Peyer's patch (tissue), 4 donors: ENCODE results near the gene ATP11A. TPM values are rescaled to one million over a fixed set of nuclear protein-coding genes. Genes with fewer than 3 reads are reported as not detected.

Experiments used
- DNase-seq, 3 donors: peaks; one replicate each; pipeline ENCODE4 v3.0.0-alpha.2; 2017 to 2019
- H3K27ac ChIP-seq, 4 donors: fragments of 200-600 bp; sonication (generic); one replicate each; pipeline ENCODE4 v1.5.1; 2016 to 2019
- H3K27me3 ChIP-seq, 2 donors: fragments of 200-600 bp; sonication (generic); one replicate each; pipeline ENCODE4 v1.5.1; 2019
- H3K36me3 ChIP-seq, 3 donors: fragments of 200-600 bp; sonication (generic); one replicate each; pipeline ENCODE4 v1.5.1; 2016 to 2019
- H3K4me1 ChIP-seq, 4 donors: fragments of 200-600 bp; sonication (generic); one replicate each; pipeline ENCODE4 v1.5.1; 2016 to 2019
- H3K4me3 ChIP-seq, 4 donors: fragments of 200-600 bp; sonication (generic); 1 replicate in 3 of 4; 2 replicates in 1 of 4; pipeline ENCODE4 v1.5.1; 2016 to 2019; ENCODE audit warnings: mild to moderate bottlenecking in 1 of 4
- H3K9me3 ChIP-seq, 4 donors: fragments of 200-600 bp; sonication (generic); one replicate each; pipeline ENCODE4 v1.5.1; 2016 to 2019; ENCODE audit warnings: mild to moderate bottlenecking in 1 of 4
- POLR2A ChIP-seq, 2 donors: fragments of 450-650 bp; IDR thresholded peaks; one replicate each; pipeline ENCODE4 v1.5.1; 2017; ENCODE audit warnings: antibody characterized with exemption in 2 of 2, mild to moderate bottlenecking in 2 of 2, moderate library complexity in 2 of 2
- total RNA-seq, 4 donors: library from RNA; depleted of rRNA; stranded (reverse); fragments of >200 nt; gene quantifications; one replicate each; pipeline ENCODE4 v1.1.0, GENCODE V29; 2016
- TF ChIP-seq, protein P1 (sequence below), 6 experiments: fragments of 450-650 bp in 4 of 6; fragments of 200-600 bp in 2 of 6; sonication (generic) in 1 of 6; IDR thresholded peaks; one replicate each; pipeline ENCODE4 v1.5.1; 2017 to 2019; ENCODE audit warnings: antibody characterized with exemption in 6 of 6, mild to moderate bottlenecking in 3 of 6, moderate library complexity in 1 of 6

ATP11A gene
- total RNA-seq, 4 donors from 2014 or later: 33.1 to 64.2 (median 53.7) TPM

DNA sequence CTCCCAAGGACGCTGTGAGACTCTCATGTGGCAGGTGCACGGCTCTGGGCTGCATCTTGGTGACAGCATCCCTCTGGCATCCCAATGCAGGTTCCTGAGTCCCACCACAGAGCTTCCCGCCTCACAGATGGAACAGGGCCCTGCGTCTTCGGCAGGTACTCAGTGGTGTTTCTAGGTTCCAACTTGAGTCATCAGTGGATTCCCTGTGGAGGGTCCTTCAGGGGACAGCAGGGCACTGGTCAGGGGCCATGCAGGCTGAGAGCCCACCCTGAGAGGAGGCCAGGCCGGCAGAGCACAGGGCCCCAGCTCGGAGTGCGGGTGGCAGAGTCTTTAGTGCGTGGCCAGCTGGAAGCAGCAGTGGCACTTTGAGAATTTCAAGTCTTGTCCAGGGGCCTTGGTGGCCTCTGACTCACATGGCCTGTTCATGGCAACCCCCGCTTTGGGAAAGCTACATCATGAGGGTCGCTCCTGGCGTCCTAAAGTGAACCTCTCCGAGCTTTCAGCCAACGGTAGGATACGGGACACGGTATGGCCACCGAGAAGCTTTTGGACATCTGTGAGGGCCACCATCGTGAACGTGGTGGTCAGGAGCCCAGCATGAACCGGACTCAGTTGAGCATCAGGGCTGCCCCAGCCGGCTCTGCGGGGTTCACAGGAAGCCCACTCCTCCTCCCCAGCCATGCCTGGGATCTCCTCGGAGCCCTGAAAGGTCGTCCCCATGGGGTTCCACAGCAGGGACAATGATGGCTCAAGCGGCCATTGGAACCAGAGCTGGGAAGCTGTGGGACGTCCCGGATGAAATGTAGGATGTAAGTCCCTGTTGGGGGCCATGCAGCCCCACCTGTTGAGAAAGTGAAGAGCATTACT lies 207.1 kb downstream of the ATP11A start:
- H3K36me3 ChIP-seq: no peaks in the 10 kb centered on the region
- peak in 1 of 3 donors; percentile 34 for DNase-seq
- TF ChIP-seq, protein P1, sequence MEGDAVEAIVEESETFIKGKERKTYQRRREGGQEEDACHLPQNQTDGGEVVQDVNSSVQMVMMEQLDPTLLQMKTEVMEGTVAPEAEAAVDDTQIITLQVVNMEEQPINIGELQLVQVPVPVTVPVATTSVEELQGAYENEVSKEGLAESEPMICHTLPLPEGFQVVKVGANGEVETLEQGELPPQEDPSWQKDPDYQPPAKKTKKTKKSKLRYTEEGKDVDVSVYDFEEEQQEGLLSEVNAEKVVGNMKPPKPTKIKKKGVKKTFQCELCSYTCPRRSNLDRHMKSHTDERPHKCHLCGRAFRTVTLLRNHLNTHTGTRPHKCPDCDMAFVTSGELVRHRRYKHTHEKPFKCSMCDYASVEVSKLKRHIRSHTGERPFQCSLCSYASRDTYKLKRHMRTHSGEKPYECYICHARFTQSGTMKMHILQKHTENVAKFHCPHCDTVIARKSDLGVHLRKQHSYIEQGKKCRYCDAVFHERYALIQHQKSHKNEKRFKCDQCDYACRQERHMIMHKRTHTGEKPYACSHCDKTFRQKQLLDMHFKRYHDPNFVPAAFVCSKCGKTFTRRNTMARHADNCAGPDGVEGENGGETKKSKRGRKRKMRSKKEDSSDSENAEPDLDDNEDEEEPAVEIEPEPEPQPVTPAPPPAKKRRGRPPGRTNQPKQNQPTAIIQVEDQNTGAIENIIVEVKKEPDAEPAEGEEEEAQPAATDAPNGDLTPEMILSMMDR (IDR thresholded peaks at IDR 0.05): no peak
- TF ChIP-seq POLR2A (IDR thresholded peaks at IDR 0.05): no peak
- no peaks in the 10 kb centered on the region for H3K9me3 ChIP-seq
- H3K27me3 ChIP-seq: no peaks in the 10 kb centered on the region
- H3K27ac ChIP-seq: no peak overlapping the region
- H3K4me3 ChIP-seq: no peak overlapping the region
- H3K4me1 ChIP-seq: peaks cover 9 to 28% (median 19%) of the 10 kb centered on the region in 4 donors

DNA sequence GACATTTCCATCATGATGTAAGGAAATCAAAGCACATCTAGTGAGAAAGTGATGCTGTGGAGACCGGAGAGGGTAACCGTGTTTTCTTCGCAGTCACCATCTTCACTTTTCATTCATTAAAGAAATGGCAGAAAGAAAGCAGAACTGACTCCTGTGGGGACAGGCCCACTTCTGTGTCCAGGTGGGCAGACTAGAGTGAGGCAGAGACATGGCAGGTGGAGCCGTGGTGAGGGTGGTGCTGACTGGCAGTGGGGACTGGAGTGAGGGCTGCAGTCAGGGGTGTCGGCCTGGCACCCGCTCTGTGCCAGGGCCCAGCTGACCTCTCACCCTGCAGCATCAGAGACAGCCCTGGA lies 207.7 kb downstream of the ATP11A start:
- Histone ChIP-seq H3K4me1 (peaks cover 9 to 27% (median 19%) of the 10 kb centered on the region in 4 donors), H3K9me3 (no peaks in the 10 kb centered on the region), H3K36me3 (no peaks in the 10 kb centered on the region), H3K27me3 (no peaks in the 10 kb centered on the region), H3K4me3 (no peak overlapping the region), H3K27ac (no peak overlapping the region)
- no peak for TF ChIP-seq POLR2A (IDR thresholded peaks at IDR 0.05)
- TF ChIP-seq, protein P1 (IDR thresholded peaks at IDR 0.05): no peak
- DNase-seq: no peak

DNA sequence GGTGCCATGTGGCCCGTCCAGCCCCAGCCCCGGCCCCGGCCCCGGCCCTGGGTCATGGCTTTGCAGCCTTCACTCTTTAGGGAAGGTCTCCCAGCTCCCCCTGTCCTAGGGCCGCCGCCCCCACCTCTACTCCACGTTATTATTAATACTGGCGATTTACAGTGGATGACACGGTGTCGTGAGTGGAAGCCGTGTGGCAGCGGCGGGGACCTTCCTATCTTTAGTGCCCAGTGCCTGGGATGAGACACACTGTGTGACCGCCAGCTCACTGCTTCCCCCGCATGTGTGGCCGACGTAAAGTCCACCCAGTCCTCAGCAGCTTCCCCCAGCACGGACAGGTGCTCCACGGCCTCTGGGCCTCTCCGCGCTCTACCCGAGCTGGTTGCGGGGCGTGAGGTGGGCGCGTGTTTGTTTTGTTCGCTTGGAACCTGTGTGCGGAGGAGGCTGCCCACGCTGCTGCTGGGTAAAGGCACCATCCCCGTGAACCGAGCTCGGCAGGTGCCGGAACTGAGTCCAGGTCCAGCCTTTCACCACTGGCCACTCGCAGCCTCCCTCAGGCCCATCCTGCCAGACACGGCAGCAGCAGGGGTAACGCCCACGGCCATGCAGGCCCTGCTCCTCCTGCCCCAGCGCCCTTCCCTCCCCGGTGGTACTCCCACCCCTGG lies 208.2 kb downstream of the ATP11A start:
- DNase-seq: peak in 1 of 3 donors; percentile 37
- Histone ChIP-seq H3K36me3 (no peaks in the 10 kb centered on the region), H3K27ac (no peak overlapping the region), H3K4me3 (no peak overlapping the region), H3K4me1 (peaks cover 9 to 22% (median 19%) of the 10 kb centered on the region in 4 donors), H3K9me3 (no peaks in the 10 kb centered on the region), H3K27me3 (no peaks in the 10 kb centered on the region)
- TF ChIP-seq, protein P1 (IDR thresholded peaks at IDR 0.05): no peak
- no peak for TF ChIP-seq POLR2A (IDR thresholded peaks at IDR 0.05)

DNA sequence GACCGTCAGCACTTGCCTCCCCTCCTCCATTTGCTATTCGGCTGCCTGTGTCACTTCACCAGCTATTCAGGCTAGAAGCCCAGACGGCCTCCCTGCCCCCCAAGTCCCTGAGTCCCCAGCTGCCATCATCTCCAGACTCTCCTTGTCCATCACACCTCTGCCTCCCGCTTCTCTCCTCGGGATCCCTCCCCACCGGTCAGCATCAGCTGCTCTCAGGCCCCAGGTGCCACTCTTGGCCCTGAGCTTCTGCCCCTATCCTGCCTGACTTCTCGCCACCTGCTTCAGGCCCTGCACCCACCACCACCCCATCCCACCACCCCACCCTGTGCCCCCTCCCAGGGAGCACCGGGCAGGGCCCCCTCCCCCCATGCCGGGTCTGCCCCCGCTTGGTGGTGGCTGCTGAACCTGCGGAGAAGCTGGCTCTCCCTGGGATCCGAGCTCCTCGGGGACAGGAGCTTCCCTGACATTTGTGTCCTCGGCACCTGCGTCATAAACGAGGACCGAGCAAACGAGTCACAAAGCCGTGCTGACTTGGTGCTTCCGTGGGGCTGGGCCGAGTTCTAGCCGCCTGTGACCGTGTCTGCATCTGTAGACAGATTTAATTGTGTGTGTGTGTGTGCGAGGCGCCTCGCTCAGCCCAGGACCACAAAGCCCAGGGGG lies 208.9 kb downstream of the ATP11A start:
- no peak overlapping the region for H3K27ac ChIP-seq
- no peaks in the 10 kb centered on the region for H3K27me3 ChIP-seq
- H3K4me1 ChIP-seq: peaks cover 4 to 18% (median 14%) of the 10 kb centered on the region in 4 donors
- no peaks in the 10 kb centered on the region for H3K36me3 ChIP-seq
- TF ChIP-seq, protein P1 (IDR thresholded peaks at IDR 0.05): no peak
- TF ChIP-seq POLR2A (IDR thresholded peaks at IDR 0.05): no peak
- no peak overlapping the region for H3K4me3 ChIP-seq
- peak in 1 of 3 donors; percentile 20 for DNase-seq
- no peaks in the 10 kb centered on the region for H3K9me3 ChIP-seq

DNA sequence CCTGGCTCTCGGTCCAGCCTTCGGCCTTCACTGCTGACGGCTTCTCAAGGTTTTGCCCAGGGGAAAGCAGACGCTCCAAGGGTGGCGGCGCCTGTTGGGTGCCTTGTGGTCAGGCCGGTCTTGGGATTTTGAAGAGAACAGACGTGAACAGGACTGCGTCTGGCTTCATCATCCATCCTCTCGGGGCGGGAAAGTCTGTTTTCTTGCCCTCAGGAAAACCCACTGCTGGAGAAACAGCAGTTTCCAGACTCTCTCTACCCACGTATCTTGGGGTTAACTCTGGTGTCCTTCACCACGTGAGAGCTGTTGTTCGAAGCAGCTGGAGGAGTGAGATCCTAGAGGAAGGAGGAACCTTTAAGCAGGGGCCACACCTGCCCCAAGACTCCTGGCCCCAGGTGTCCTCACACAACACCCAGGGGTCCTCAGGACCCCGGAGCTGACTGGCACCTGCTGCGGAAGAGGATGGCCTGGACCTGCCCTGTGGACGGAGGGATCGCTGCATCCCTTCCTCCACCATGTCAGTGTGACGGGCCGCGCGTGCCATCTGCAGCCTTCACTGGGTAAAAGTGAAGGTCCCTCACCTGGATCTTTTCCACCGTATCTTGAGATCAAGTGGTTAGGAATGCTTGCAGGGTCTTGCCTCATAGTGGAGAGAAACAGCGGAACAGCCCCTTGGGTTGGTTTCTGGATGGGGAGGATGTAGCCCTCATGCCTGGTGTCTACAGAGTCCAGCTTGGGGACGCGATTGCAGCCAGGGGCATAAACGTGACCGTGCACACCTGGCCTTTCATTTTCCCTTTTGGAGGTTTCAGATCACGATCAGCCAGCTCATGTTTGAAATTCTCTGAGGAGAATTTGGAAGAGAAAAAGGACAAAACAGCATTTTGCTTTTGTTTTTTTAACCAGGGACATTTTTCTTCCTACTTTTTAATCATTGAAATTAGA lies 209.7 kb downstream of the ATP11A start:
- TF ChIP-seq, protein P1 (IDR thresholded peaks at IDR 0.05): no peak
- TF ChIP-seq POLR2A (IDR thresholded peaks at IDR 0.05): no peak
- Histone ChIP-seq H3K4me3 (no peak overlapping the region), H3K27ac (no peak overlapping the region), H3K9me3 (no peaks in the 10 kb centered on the region), H3K4me1 (peaks cover 3 to 11% (median 10%) of the 10 kb centered on the region in 4 donors), H3K36me3 (no peaks in the 10 kb centered on the region), H3K27me3 (no peaks in the 10 kb centered on the region)
- peak in 1 of 3 donors; percentile 19 for DNase-seq
